ENCODE measurements around the gene METTL26.

DNA sequence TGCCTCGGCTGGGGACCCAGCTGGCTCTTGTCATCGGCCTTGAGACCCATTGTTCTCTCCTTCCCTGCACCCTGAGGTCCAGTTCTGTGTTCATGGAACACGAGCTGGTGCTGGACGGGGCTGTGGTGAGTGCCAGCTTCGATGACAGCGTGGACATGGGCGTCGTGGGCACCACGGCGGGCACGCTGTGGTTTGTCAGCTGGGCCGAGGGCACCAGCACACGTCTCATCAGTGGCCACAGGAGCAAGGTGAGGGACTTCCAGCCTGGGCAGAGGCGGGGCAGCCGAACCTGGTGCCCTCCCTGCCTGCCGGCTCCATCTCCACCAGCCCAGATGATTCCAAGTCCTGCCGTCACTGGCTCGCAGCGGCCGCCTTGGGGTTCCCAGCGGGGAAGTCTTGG is 26.5 kb upstream of the METTL26 start:
- TF ChIP-seq CTCF (IDR thresholded peaks at IDR 0.05; ENCODE audit: low read depth, low read length): no peak
- no peak for TF ChIP-seq EZH2phosphoT487 (IDR thresholded peaks at IDR 0.05; ENCODE audit: low read depth)
